Measurements from ENCODE around the gene EXOG. TPM values are rescaled to one million over a fixed set of nuclear protein-coding genes. Genes with fewer than 3 reads are reported as not detected.

Gene EXOG
- total and polyA plus RNA-seq, 2 of the 13 experiments (the other 11 are each of a cell fraction or from before 2014, with no cell fraction given) = 5.5 to 9.5 TPM

DNA sequence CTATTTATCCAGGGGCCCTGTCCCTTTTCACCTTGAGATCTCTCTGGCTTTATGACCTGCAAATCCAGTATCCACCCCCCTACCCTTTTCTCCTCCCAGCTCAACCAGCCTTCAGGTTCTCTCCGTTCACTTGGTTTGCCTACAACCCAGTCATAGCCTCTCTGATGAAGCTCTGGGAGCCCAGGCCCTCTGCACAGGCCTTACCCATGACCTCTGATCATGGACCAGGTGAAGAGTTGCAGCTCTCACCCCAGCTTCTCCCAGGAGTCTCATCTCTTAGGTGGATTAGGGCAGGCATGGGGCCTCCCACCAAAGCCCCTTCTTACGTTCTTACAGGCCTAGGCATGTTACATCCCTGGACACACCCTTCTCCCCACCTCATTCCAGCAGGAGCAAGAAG is 59.8 kb downstream of the EXOG start:
- no TSS peak for BruUV-seq (replicated peaks)
- no peak overlapping the region for H2AFZ ChIP-seq (ENCODE audit: low read length)
- FAIRE-seq (no peak), DNase-seq (ENCODE audit: low spot score) (no peak), ATAC-seq (no peak)
- TF ChIP-seq, protein P1, sequence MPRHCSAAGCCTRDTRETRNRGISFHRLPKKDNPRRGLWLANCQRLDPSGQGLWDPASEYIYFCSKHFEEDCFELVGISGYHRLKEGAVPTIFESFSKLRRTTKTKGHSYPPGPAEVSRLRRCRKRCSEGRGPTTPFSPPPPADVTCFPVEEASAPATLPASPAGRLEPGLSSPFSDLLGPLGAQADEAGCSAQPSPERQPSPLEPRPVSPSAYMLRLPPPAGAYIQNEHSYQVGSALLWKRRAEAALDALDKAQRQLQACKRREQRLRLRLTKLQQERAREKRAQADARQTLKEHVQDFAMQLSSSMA (CRISPR knock-in tag; IDR thresholded peaks at IDR 0.05) = no peak
- TF ChIP-seq ELF4 (CRISPR knock-in tag; IDR thresholded peaks at IDR 0.05; ENCODE audit: borderline replicate concordance) (no peak), ZSCAN21 (CRISPR knock-in tag; IDR thresholded peaks at IDR 0.05; ENCODE audit: borderline replicate concordance) (no peak), THYN1 (CRISPR knock-in tag; IDR thresholded peaks at IDR 0.05; ENCODE audit: borderline replicate concordance, low read depth) (no peak), CBX2 (IDR thresholded peaks at IDR 0.05; ENCODE audit: low read depth, low read length) (no peak), CBX2 (CRISPR knock-in tag; IDR thresholded peaks at IDR 0.05; ENCODE audit: low read depth) (no peak), CBX5 (CRISPR knock-in tag; IDR thresholded peaks at IDR 0.05; ENCODE audit: borderline replicate concordance) (no peak), AHR (CRISPR knock-in tag; IDR thresholded peaks at IDR 0.05) (no peak), ZNF543 (CRISPR knock-in tag; IDR thresholded peaks at IDR 0.05) (no peak), RARA (CRISPR knock-in tag; IDR thresholded peaks at IDR 0.05) (no peak), ZNF749 (CRISPR knock-in tag; IDR thresholded peaks at IDR 0.05; ENCODE audit: borderline replicate concordance) (no peak), ZNF17 (CRISPR knock-in tag; IDR thresholded peaks at IDR 0.05) (no peak), ZNF3 (CRISPR knock-in tag; IDR thresholded peaks at IDR 0.05) (no peak), NFIC (IDR thresholded peaks at IDR 0.05; ENCODE audit: low read length) (no peak), RNF2 (conservative IDR thresholded peaks at IDR 0.05; ENCODE audit: low read depth) (no peak), ZIK1 (CRISPR knock-in tag; IDR thresholded peaks at IDR 0.05; ENCODE audit: borderline replicate concordance, low read depth) (no peak), HDAC6 (IDR thresholded peaks at IDR 0.05; ENCODE audit: low read depth, low read length) (no peak), TBP (CRISPR knock-in tag; IDR thresholded peaks at IDR 0.05) (no peak), KMT2A (CRISPR knock-in tag; IDR thresholded peaks at IDR 0.05) (no peak)
- TF ChIP-seq, protein P2, sequence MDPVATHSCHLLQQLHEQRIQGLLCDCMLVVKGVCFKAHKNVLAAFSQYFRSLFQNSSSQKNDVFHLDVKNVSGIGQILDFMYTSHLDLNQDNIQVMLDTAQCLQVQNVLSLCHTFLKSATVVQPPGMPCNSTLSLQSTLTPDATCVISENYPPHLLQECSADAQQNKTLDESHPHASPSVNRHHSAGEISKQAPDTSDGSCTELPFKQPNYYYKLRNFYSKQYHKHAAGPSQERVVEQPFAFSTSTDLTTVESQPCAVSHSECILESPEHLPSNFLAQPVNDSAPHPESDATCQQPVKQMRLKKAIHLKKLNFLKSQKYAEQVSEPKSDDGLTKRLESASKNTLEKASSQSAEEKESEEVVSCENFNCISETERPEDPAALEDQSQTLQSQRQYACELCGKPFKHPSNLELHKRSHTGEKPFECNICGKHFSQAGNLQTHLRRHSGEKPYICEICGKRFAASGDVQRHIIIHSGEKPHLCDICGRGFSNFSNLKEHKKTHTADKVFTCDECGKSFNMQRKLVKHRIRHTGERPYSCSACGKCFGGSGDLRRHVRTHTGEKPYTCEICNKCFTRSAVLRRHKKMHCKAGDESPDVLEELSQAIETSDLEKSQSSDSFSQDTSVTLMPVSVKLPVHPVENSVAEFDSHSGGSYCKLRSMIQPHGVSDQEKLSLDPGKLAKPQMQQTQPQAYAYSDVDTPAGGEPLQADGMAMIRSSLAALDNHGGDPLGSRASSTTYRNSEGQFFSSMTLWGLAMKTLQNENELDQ (CRISPR knock-in tag; IDR thresholded peaks at IDR 0.05; ENCODE audit: borderline replicate concordance) = no peak
- H3K4me3 ChIP-seq (replicated peaks in 1 of 3; ENCODE audit: insufficient read depth in 1 of 3, low read depth in 2 of 3, low read length in 3 of 3) = no peak overlapping the region
- no peak overlapping the region for H3K27ac ChIP-seq (ENCODE audit: extremely low read length, insufficient read depth, low read length)
- in situ Hi-C loops (cut with HindIII; ENCODE audit: extremely low pct_ligation_motif_present, low pct_unique_long_range_greater_than_20kb) = no loop called here
- H3K9ac ChIP-seq (ENCODE audit: insufficient read depth, low read depth, low read length) = no peak overlapping the region
- no peaks in the 10 kb centered on the region for H3K4me1 ChIP-seq (ENCODE audit: insufficient read depth, low read length)
- intact Hi-C loops (cut with micrococcal nuclease; ENCODE audit: unreplicated experiment) = no loop called here
- no peak overlapping the region for H3K4me2 ChIP-seq (ENCODE audit: low read depth, low read length)
- POLR2A ChIA-PET = no interaction called here
- H3K79me2 ChIP-seq (ENCODE audit: insufficient read depth, low read length) = no peaks in the 10 kb centered on the region
- no peaks in the 10 kb centered on the region for H3K36me3 ChIP-seq (replicated peaks in 1 of 2; ENCODE audit: control insufficient read depth in 1 of 2, insufficient read depth in 2 of 2, low read length in 2 of 2)
- WGBS (ENCODE audit: low lambda C conversion rate) = 6% methylated on average over 2 of the region's 2 CpGs
- no peaks in the 10 kb centered on the region; the same call in 1 of the 2 replicates for H4K20me1 ChIP-seq (ENCODE audit: insufficient read depth, low read length)
- H3K27me3 ChIP-seq (ENCODE audit: control insufficient read depth in 1 of 2, insufficient read depth in 2 of 2, low read length in 2 of 2) = peaks cover 0 to 12% of the 10 kb centered on the region in 2 experiments; a peak in 2 of 5 replicates
- CTCF ChIA-PET (ENCODE audit: low intra/inter-chr PET ratio, low total read pairs) = no interaction called here
- H3K9me3 ChIP-seq (ENCODE audit: low read length) = no peaks in the 10 kb centered on the region
